Fibroblast of lung (primary cell): Measurements from ENCODE around the gene ROBO2.

ENCODE experiments used
- EZH2 ChIP-seq: IDR thresholded peaks from 2 replicates; pipeline ENCODE4 v1.5.1; 2012; ENCODE audit warnings: low read length, control low read depth, mild to moderate bottlenecking; ENCODE audit errors: missing control alignments
- TF ChIP-seq, protein P1 (sequence below), 2 donors: IDR thresholded peaks in 1 of 2; conservative IDR thresholded peaks in 1 of 2; 1 replicate in 1 of 2; 2 replicates in 1 of 2; pipeline ENCODE4 v1.5.1; 2011 to 2012; ENCODE audit warnings: low read length in 2 of 2, control low read depth in 1 of 2, inconsistent platforms in 1 of 2, low read depth in 1 of 2, mild to moderate bottlenecking in 1 of 2

DNA sequence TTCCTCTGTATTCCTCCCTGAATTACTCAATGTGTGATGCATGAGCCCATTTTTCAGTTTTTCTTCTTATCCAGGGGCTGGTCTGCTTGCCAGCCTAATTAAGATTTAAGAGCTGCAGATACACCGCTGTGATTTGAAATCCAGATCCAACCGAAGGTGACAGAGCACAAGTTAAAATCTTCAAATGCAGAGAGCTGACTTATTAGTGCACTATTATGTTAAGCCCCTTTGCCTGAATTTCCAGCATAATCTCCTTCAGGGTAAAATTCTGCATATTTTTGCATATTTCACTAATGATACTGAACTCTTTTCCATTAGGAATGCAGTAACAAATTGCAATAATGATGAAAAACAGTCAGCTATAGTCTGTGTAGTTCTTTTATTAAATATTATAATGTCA, 583.6 kb downstream of the ROBO2 start:
- TF ChIP-seq, protein P1, sequence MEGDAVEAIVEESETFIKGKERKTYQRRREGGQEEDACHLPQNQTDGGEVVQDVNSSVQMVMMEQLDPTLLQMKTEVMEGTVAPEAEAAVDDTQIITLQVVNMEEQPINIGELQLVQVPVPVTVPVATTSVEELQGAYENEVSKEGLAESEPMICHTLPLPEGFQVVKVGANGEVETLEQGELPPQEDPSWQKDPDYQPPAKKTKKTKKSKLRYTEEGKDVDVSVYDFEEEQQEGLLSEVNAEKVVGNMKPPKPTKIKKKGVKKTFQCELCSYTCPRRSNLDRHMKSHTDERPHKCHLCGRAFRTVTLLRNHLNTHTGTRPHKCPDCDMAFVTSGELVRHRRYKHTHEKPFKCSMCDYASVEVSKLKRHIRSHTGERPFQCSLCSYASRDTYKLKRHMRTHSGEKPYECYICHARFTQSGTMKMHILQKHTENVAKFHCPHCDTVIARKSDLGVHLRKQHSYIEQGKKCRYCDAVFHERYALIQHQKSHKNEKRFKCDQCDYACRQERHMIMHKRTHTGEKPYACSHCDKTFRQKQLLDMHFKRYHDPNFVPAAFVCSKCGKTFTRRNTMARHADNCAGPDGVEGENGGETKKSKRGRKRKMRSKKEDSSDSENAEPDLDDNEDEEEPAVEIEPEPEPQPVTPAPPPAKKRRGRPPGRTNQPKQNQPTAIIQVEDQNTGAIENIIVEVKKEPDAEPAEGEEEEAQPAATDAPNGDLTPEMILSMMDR (conservative IDR thresholded peaks at IDR 0.05 in 1 of 2, IDR thresholded peaks at IDR 0.05 in 1 of 2; ENCODE audit: low read depth in 1 of 2, low read length in 2 of 2) = no peak
- no peak for TF ChIP-seq EZH2
